HPDE6-E6E7 (cell line): ENCODE data around the gene SMIM7.
A peak's percentile ranks its signal among the peaks of the same experiment; 100 is the strongest.
"Not testable (repeated sequence)": the region's sequence is repeated elsewhere in the genome, so short reads cannot be mapped to it uniquely, and the experiment has no call there.

Experiments used
- DNase-seq: peaks from one replicate; pipeline ENCODE4 v3.0.0; 2011; ENCODE audit warnings: missing footprints; ENCODE audit errors: extremely low spot score

The SMIM7 gene

GRCh38 chr19:16659832-16660708 lies at the start of gene SMIM7:
Gene SMIM7, minus strand, starts transcription at chr19:16660144. Its CDS starts 34 bp downstream, at chr19:16660110.
- peak; percentile 99 for DNase-seq

- DNase-seq, result no peak
Measured at GRCh38 chr19:16703677-16704076, 43.7 kb upstream of the SMIM7 start.

GRCh38 chr19:16702123-16702522 lies 42.2 kb upstream of the SMIM7 start:
- peak; percentile 87 for DNase-seq

- no peak for DNase-seq
Measured at GRCh38 chr19:16698914-16699313, 39.0 kb upstream of the SMIM7 start.

GRCh38 chr19:16688084-16688483 lies 28.1 kb upstream of the SMIM7 start:
- no peak for DNase-seq

- no peak for DNase-seq
Measured at GRCh38 chr19:16684216-16684615, 24.3 kb upstream of the SMIM7 start.

GRCh38 chr19:16682539-16682938 lies 22.6 kb upstream of the SMIM7 start:
- no peak for DNase-seq

GRCh38 chr19:16679811-16680210 lies 19.9 kb upstream of the SMIM7 start:
- DNase-seq, result no peak

- no peak for DNase-seq
Measured at GRCh38 chr19:16678498-16678897, 18.6 kb upstream of the SMIM7 start.

GRCh38 chr19:16677055-16677454 lies 17.1 kb upstream of the SMIM7 start:
- DNase-seq, result no peak

- no peak for DNase-seq
Measured at GRCh38 chr19:16676101-16676798, 16.3 kb upstream of the SMIM7 start.

GRCh38 chr19:16673839-16674238 lies 13.9 kb upstream of the SMIM7 start:
- not testable (repeated sequence) for DNase-seq

GRCh38 chr19:16673231-16673630 lies 13.3 kb upstream of the SMIM7 start:
- no peak for DNase-seq

GRCh38 chr19:16671652-16672274 lies 11.8 kb upstream of the SMIM7 start:
- DNase-seq, result no peak

- no peak for DNase-seq
Measured at GRCh38 chr19:16670291-16670690, 10.3 kb upstream of the SMIM7 start.

- DNase-seq, result not testable (repeated sequence)
Measured at GRCh38 chr19:16668702-16669101, 8.8 kb upstream of the SMIM7 start.

GRCh38 chr19:16668176-16668575 lies 8.2 kb upstream of the SMIM7 start:
- DNase-seq, result no peak

- no peak for DNase-seq
Measured at GRCh38 chr19:16661480-16662034, 1.6 kb upstream of the SMIM7 start.

GRCh38 chr19:16660763-16661479 lies 977 bp upstream of the SMIM7 start, which contains the start of gene TMEM38A:
Gene TMEM38A, plus strand, starts transcription at chr19:16661139. Its CDS starts 79 bp downstream, at chr19:16661218.
- peak; percentile 39 for DNase-seq

GRCh38 chr19:16659464-16659831 lies 496 bp downstream of the SMIM7 start:
- no peak for DNase-seq

GRCh38 chr19:16657384-16657783 lies 2.6 kb downstream of the SMIM7 start:
- no peak for DNase-seq
